Activated CD4-positive, CD25-positive, alpha-beta regulatory T cell treated with anti-CD3 and anti-CD28 coated beads, Interleukin-2, amount 50 U/mL, for 24 hours (primary cell): ENCODE data around the gene FAM32A.

Source experiments
- ATAC-seq, 2 donors: fragments of 150-1000 bp; cut with Tn5 transposase; one replicate each; pipeline ENCODE4 v1.10.0; 2021; ENCODE audit warnings: mild to moderate bottlenecking in 1 of 2, moderate library complexity in 1 of 2

FAM32A gene

GRCh38 chr19:16185123-16185767, at the start of gene FAM32A:
Gene FAM32A (plus strand): TSS chr19:16185410. CDS start chr19:16185443, 33 bp downstream.
- peak; percentile 93 to 95 for ATAC-seq

- ATAC-seq = no peak
Measured at GRCh38 chr19:16135430-16136127, 49.6 kb upstream of the FAM32A start.

GRCh38 chr19:16136185-16136999, 48.8 kb upstream of the FAM32A start:
- no peak for ATAC-seq

- no peak for ATAC-seq
Measured at GRCh38 chr19:16139752-16140151, 45.5 kb upstream of the FAM32A start.

- ATAC-seq = no peak
Measured at GRCh38 chr19:16141043-16141442, 44.2 kb upstream of the FAM32A start.

- ATAC-seq = no peak
Measured at GRCh38 chr19:16142032-16142580, 43.1 kb upstream of the FAM32A start.

- peak; percentile 96 to 98 for ATAC-seq
Measured at GRCh38 chr19:16143399-16144215, 41.6 kb upstream of the FAM32A start, which contains the start of gene HSH2D. Gene HSH2D (plus strand): TSS chr19:16143685. CDS start chr19:16148751, 5,066 bp downstream.

GRCh38 chr19:16144216-16144581, 41.0 kb upstream of the FAM32A start:
- ATAC-seq = peak in 1 of 2 donors; percentile 14

- ATAC-seq = no peak
Measured at GRCh38 chr19:16146112-16146511, 39.1 kb upstream of the FAM32A start.

GRCh38 chr19:16148443-16149229, 36.6 kb upstream of the FAM32A start:
- ATAC-seq = no peak

- ATAC-seq = no peak
Measured at GRCh38 chr19:16153582-16154336, 31.5 kb upstream of the FAM32A start.

GRCh38 chr19:16154557-16154956, 30.7 kb upstream of the FAM32A start:
- ATAC-seq = no peak

GRCh38 chr19:16155128-16155527, 30.1 kb upstream of the FAM32A start:
- ATAC-seq = no peak

GRCh38 chr19:16156904-16157303, 28.3 kb upstream of the FAM32A start:
- no peak for ATAC-seq

GRCh38 chr19:16157601-16158000, 27.6 kb upstream of the FAM32A start:
- no peak for ATAC-seq

- no peak for ATAC-seq
Measured at GRCh38 chr19:16159655-16160054, 25.6 kb upstream of the FAM32A start.

- ATAC-seq = peak; percentile 10 to 27
Measured at GRCh38 chr19:16160445-16160942, 24.7 kb upstream of the FAM32A start.

GRCh38 chr19:16160943-16161560, 24.2 kb upstream of the FAM32A start:
- ATAC-seq = peak; percentile 77 to 83

- peak; percentile 21 to 58 for ATAC-seq
Measured at GRCh38 chr19:16161840-16162239, 23.4 kb upstream of the FAM32A start.
